Esophagus squamous epithelium (tissue), 5 donors: ENCODE results near the gene WASL. TPM values are rescaled to one million over a fixed set of nuclear protein-coding genes. Genes with fewer than 3 reads are reported as not detected.

Source experiments
- DNase-seq: peaks from one replicate; lab custom pipeline; 2025; lab: John Stamatoyannopoulos, UW
- H3K27ac ChIP-seq, 4 donors: fragments of 200-600 bp; sonication (generic); one replicate each; pipeline ENCODE4 v1.5.1; 2016 to 2019; ENCODE audit warnings: mild to moderate bottlenecking in 1 of 4
- H3K27me3 ChIP-seq, 4 donors: fragments of 200-600 bp; sonication (generic); 1 replicate in 3 of 4; 2 replicates in 1 of 4; pipeline versions ENCODE4 v1.5.1 to v1.6.0; 2017 to 2021; ENCODE audit warnings: antibody characterized with exemption in 1 of 4
- H3K36me3 ChIP-seq, 3 donors: fragments of 200-600 bp; sonication (generic); one replicate each; pipeline ENCODE4 v1.5.1; 2016 to 2019
- H3K4me1 ChIP-seq, 3 donors: fragments of 200-600 bp; sonication (generic); one replicate each; pipeline ENCODE4 v1.5.1; 2017 to 2019
- H3K4me3 ChIP-seq, 4 donors: fragments of 200-600 bp; sonication (generic); 1 replicate in 3 of 4; 2 replicates in 1 of 4; pipeline ENCODE4 v1.5.1; 2016 to 2019; ENCODE audit warnings: mild to moderate bottlenecking in 2 of 4, moderate library complexity in 1 of 4
- H3K9me3 ChIP-seq, 3 donors: fragments of 200-600 bp; sonication (generic); one replicate each; pipeline ENCODE4 v1.5.1; 2016 to 2019
- CTCF ChIP-seq, 6 experiments: fragments of 450-650 bp in 4 of 6; fragments of 200-600 bp in 2 of 6; sonication (generic) in 2 of 6; IDR thresholded peaks; one replicate each; pipeline ENCODE4 v1.5.1; 2016 to 2019; ENCODE audit warnings: antibody characterized with exemption in 6 of 6, mild to moderate bottlenecking in 4 of 6, moderate library complexity in 4 of 6
- POLR2A ChIP-seq, 4 donors: fragments of 450-650 bp; IDR thresholded peaks; one replicate each; pipeline ENCODE4 v1.6.1; 2017; ENCODE audit warnings: antibody characterized with exemption in 4 of 4, mild to moderate bottlenecking in 4 of 4, moderate library complexity in 3 of 4
- WGBS, 2 donors: methylation state at CpG; one replicate each; pipeline ENCODE4 v1.1.5; 2018; 5-methylcytosine and 5-hydroxymethylcytosine counted together
- intact Hi-C: fragments of 100-400 bp; cut with DNase I; formaldehyde crosslinking; loops from one replicate; pipeline ENCODE4 v1.15.0; 2022
- total RNA-seq, 4 donors: library from RNA; depleted of rRNA; stranded (reverse); fragments of >200 nt; gene quantifications; one replicate each; pipeline ENCODE4 v1.1.0, GENCODE V29; 2016
- donor health status: DM: yes; HTN: yes; CAD: no.

Gene WASL
- total RNA-seq, 4 donors from 2014 or later = 26.0 to 34.6 (median 31.3) TPM

- H3K36me3 ChIP-seq = no peaks in the 10 kb centered on the region
- no peaks in the 10 kb centered on the region for H3K9me3 ChIP-seq
- H3K4me3 ChIP-seq = peak overlapping the region in 1 of 4 donors; percentile 19
- 35 to 53% methylated on average over 7 to 8 of the region's 8 CpGs for WGBS, 2 donors
- intact Hi-C loops = no loop called here
- H3K27ac ChIP-seq = peak overlapping the region in 3 of 4 donors; percentile 47 to 51 (median 49)
- H3K4me1 ChIP-seq = peaks cover 0 to 26% (median 0%) of the 10 kb centered on the region in 3 donors
- TF ChIP-seq POLR2A (IDR thresholded peaks at IDR 0.05) (no peak), CTCF (IDR thresholded peaks at IDR 0.05) (no peak)
- H3K27me3 ChIP-seq = no peaks in the 10 kb centered on the region
- DNase-seq = no peak
Measured at GRCh38 chr7:123770378-123770777, 21.6 kb upstream of the WASL start.

DNA sequence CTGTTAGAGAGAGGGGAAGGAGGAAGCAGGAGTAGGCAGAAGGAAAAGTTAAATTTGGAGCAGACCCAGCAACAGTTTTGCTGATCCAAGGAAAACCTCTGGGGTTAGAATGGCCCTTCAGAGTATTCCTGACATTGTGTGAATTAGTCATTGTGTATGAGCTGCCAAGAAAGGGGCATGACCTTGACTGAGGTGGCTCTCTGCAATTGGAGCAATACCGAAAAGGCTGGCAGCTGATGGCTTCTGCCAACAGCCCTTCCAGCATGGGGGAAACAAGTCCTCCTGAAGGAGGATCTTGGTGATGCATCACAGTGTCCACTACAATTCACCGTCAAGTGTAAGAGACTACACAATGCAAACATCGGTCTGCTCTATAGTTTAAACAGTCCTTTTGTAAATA lies 20.6 kb upstream of the WASL start:
- no peak for DNase-seq
- no peak for TF ChIP-seq POLR2A (IDR thresholded peaks at IDR 0.05)
- TF ChIP-seq CTCF (IDR thresholded peaks at IDR 0.05) = no peak
- intact Hi-C loops = no loop called here
- Histone ChIP-seq H3K27me3 (no peaks in the 10 kb centered on the region), H3K4me3 (no peak overlapping the region), H3K9me3 (no peaks in the 10 kb centered on the region), H3K27ac (peak overlapping the region in 1 of 4 donors; percentile 49), H3K36me3 (no peaks in the 10 kb centered on the region), H3K4me1 (peaks cover 0 to 26% (median 0%) of the 10 kb centered on the region in 3 donors)
- WGBS, 2 donors = 42 to 49% methylated on average over 3 of the region's 3 CpGs

DNA sequence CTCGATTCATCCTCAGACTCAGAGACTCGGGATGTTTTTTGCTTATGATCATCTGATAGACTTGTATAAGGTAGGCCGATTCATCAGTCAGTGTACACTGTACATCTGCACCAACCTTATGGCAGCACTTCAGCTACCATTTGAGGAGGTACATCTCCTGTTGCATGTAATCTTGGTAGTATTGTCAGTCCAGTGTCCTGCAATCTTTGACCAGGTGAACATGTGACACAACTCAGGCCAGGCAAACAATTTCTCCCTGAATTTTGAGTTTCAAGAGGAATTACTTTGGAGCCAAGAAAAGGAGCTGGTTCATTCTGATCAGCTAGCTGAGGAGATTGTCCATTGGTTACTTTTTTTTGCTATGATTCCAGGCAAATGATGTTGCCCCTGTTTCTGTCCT lies 19.7 kb upstream of the WASL start:
- Histone ChIP-seq H3K4me1 (peaks cover 0 to 26% (median 0%) of the 10 kb centered on the region in 3 donors), H3K36me3 (no peaks in the 10 kb centered on the region), H3K4me3 (no peak overlapping the region), H3K27ac (no peak overlapping the region), H3K9me3 (no peaks in the 10 kb centered on the region), H3K27me3 (no peaks in the 10 kb centered on the region)
- TF ChIP-seq CTCF (IDR thresholded peaks at IDR 0.05) (no peak), POLR2A (IDR thresholded peaks at IDR 0.05) (no peak)
- WGBS, 2 donors = 79 to 91% methylated on average over 3 of the region's 3 CpGs
- DNase-seq = no peak
- intact Hi-C loops = no loop called here

DNA sequence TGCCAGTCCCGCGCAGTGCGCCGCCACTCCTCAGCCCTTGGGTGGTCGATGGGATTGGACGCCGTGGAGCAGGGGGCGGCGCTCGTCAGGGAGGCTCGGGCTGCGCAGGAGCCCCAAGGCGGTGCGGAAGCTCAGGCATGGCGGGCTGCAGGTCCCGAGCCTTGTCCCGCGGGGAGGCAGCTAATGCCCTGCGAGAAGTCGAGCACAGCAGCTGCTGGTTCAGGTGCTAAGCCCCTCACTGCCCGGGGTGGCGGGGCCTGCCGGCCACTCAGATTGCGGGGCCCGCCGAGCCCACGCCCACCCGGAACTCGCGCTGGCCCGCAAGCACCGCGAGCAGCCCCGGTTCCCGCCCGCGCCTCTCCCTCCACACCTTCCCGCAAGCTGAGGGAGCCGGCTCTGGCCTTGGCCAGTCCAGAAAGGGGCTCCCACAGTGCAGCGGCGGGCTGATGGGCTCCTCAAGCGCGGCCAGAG lies 14.4 kb upstream of the WASL start:
- DNase-seq = no peak
- WGBS, 2 donors = 100% methylated on average over 2 to 6 of the region's 43 CpGs

GRCh38 chr7:123761729-123762128 lies 12.9 kb upstream of the WASL start:
- intact Hi-C loops = no loop called here
- Histone ChIP-seq H3K4me1 (no peaks in the 10 kb centered on the region), H3K27ac (no peak overlapping the region), H3K36me3 (no peaks in the 10 kb centered on the region), H3K27me3 (no peaks in the 10 kb centered on the region), H3K4me3 (no peak overlapping the region), H3K9me3 (peaks cover 0 to 5% (median 0%) of the 10 kb centered on the region in 3 donors)
- TF ChIP-seq CTCF (IDR thresholded peaks at IDR 0.05) (no peak), POLR2A (IDR thresholded peaks at IDR 0.05) (no peak)
- no peak for DNase-seq
- WGBS, 2 donors = 60 to 70% methylated on average over 3 of the region's 3 CpGs

More for the DNA sequence above, 14.4 kb upstream of the WASL start:
- intact Hi-C loops = no loop called here
- Histone ChIP-seq H3K36me3 (no peaks in the 10 kb centered on the region), H3K27me3 (no peaks in the 10 kb centered on the region), H3K9me3 (peaks cover 0 to 5% (median 0%) of the 10 kb centered on the region in 3 donors), H3K27ac (no peak overlapping the region), H3K4me1 (no peaks in the 10 kb centered on the region), H3K4me3 (no peak overlapping the region)
- TF ChIP-seq CTCF (IDR thresholded peaks at IDR 0.05) (no peak), POLR2A (IDR thresholded peaks at IDR 0.05) (no peak)
